NCI-H2107 (cell line): ENCODE measurements around the gene TAF8.

Source experiments
- DNase-seq: peaks from one replicate; lab custom pipeline; 2025; lab: John Stamatoyannopoulos, UW

TAF8 gene

DNA sequence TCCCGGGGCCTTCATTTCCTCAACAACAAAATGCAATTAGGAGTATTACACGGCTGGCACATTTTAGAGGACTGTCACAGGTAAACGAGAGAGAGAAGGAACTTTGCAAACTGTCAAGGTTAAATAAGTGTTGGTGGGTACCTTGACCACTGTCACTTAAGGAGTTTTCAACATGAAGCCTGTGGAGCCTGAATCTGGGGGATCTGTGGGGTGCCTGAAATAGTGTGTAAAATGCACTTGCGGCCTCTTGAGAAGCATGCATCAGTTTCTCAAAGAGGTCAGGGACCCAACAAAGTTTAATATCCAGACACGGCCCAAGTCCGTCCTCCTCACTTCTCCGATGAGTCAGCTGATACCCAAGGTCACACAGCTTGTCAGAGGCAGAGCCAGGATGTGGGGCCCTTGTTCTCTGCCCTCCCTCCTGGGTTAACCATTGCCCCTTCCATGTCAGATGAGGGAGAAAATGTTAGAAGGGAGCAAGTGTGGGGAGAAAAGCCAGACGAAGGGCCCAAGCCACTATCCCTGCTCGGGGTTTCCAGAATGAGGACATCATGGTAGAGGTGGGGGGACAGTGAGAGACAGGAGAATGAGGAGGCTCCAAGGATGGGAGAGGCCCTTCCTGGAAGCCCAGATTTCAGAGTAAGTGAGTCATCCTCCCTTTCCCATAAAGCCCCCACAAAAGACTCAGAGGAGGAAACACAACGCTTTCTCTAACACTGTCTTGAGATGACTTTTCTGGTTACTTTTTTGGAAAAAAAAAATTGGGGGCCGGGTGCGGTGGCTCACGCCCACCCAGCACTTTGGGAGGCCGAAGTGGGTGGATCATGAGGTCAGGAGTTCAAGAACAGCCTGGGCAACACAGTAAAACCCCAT, 49.9 kb downstream of the TAF8 start:
- DNase-seq = no peak

DNA sequence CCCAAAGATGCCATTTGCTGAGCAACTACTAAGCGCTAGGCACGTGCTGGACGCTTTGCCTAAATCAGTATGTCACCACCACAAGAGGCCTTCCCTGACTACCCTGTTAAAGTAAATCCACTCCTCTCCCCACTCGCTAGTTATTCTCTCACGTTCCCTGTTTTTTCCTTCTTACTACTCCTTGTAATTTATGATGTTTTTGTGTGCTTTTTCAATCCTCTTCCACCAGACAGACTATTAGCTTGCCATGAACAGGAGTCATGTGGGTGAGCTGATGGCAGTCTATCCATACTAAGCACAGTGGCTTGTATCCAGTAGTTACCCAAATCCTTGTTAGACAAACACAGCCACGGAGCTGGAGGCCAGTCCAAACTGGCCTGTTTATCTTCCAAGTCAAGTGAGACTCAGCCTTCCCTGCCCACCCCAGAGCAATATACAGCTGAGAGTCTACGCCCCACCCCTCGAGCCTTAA, 50.9 kb downstream of the TAF8 start:
- no peak for DNase-seq

DNA sequence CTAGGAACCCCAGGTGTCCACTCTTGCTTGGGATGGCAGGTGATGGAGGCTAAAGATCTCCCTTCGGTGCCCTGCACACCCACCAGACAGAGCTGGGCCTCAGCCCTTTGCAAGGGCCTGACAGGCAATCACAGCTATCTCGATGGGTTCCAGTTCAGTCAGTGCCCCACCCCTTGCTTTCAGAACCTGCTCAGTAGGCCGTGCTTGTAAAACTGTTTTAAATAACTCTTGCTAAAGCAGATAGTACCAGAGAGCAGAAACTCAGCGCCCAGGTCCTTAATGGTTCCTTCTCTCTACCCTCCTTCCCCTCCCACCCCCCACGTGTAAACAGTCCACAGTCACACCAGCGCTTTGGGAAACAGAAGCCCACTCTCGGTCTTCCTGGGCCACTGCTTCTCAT, 52.9 kb downstream of the TAF8 start:
- no peak for DNase-seq

DNA sequence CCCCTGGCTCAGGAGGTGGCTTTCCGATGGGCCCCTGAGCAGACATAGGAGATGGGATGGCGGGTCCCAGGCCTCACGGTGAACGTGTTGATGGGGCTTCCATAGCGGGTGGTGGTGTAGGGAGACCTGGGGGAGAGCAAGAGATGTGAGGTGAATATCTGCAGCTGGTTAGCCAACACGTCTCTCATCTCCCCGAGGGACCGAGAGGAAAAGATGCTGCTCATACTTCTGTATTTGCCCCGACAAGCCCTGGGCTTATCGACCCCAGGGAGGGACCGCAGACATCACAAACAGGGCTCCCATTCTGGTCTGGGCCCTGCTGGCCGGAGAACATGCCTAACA, 53.4 kb downstream of the TAF8 start:
- no peak for DNase-seq

DNA sequence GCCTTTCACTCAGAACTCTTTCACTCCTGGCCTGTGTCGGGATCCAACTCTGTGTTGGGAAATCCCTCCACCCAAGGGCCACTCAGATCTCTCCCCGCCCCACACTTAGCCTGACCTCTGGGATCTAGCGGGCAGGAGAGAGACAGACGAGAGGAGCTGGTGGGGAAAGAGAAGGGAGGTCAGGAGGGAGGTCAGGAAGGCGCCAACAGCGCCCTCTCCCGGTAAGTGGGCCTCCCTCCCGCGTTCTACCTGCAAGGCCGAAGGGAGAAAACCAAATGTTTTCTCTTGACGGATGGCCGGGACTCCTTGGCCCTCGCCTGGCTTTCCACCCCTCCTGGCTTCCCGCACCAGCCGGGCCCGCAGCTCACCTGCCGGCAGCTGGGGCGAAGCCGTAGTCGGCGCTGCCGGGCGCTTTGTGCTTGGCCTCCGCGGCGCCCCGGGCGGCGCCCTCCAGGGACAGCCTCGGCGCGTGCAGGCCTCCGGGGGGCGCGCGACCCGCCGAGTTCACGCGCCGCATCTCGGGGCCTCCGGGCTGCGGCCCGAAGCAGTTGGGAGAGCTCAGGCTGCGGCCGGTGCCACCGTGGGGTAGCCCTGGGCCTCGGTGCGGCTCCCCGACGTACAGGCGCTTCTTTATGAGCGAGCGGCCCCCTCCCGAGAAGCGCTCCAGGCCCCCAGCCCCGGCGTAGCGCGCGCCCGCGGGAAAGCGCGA, 53.9 kb downstream of the TAF8 start:
- DNase-seq = no peak

DNA sequence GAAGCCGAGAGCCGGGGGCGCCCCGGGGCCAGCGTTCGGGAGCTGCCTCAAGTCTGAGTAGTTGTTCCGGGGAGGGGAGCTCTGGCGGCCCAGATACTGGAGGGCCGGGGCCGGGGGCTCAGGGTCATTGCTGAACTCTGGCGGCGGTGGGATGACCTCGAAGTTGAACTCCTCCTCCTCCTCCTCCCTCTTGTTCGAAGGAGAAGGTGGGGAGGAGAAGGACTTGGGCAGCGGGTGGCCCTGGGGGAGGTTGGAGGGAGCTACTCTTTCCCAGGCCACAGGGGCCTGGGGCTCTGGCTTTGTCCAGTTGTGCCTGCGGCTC, 54.4 kb downstream of the TAF8 start:
- no peak for DNase-seq

DNA sequence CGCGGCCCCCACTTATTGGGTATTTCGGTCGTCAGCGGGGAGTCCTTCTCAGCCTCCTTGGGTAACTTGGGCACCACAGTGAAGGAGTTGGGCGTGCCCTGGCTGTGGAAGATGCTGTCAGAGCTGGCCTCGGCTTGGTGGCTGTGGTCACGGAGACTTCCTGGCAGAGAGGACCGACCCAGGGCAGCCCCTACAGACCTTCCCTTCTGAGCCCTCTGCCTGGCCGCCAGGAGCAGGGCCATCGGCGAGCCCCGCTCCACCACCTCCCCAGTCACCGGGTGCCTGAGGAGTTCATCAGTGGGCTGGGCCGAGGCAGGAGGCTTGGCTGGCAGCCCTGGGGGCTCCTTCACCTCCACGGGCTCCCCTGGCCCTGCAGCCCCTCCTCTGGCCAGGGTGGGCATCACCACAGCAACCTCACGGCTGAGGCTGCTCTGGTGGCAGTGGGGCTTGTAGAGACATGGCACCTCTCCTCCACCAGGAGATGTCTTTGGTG, 54.9 kb downstream of the TAF8 start:
- no peak for DNase-seq

DNA sequence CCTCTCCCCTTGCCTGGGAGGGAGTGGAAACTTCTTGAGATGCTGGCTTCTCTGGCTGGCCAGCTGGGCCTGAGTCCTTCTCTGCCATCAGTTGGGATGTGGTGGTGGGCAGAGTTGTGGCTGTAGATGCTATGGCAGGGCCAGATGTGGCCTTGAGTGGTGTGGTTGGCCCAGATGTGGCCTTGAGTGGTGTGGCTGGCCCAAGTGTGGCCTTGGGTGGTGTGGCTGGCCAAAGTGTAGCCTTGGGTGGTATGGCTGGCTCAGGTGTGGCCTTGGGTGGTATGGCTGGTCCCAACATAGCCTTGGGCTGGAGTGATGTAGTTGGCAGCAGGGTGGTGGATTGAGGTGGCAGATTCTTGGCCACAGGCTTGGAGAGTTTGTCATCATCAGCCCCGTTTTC, 55.4 kb downstream of the TAF8 start:
- DNase-seq = no peak

DNA sequence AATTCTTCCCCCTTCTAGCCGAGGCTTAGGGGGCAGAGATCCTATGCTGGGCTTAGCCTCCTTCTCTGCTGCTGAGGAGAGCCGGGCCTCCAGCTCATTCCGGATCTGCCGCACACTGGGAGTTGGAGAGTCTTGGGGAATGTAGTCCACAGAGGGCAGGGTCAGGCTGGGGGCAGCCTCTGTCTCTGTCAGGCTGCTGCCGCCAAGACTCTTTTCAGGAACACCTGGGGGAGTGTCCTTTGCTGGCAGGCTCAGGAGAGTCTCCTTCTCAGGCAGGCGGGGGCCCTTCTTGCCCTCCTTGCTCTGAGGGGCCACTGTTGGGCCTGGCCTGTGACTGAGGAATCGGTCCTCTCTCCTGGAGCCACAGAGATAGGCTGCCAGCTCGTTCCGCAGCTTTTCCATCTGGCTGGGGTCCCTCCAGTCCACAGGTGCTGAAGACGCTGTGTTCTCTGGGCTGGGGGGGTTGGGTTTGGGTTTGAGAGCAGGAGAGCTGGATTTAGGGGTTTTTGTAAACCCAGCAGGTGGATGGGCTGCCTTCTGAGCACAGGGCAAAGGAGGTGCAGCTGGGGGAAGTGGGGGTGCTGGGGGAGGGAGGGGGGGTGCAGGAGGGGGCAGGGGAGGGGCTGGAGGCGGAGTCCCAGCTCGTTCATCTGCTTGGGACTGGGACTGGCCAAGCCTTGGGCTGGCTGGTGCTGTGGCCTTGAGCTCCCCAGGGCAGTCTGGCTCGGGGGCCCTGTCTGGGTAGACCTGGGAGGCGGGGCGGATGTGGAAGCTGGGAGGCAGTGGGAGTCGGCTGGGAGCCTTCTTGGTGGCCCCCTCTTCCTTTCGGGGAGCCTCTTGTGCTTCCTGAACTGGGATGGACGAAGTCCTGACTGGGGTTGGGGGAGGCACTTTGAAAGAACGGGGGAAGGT, 56.0 kb downstream of the TAF8 start:
- no peak for DNase-seq

DNA sequence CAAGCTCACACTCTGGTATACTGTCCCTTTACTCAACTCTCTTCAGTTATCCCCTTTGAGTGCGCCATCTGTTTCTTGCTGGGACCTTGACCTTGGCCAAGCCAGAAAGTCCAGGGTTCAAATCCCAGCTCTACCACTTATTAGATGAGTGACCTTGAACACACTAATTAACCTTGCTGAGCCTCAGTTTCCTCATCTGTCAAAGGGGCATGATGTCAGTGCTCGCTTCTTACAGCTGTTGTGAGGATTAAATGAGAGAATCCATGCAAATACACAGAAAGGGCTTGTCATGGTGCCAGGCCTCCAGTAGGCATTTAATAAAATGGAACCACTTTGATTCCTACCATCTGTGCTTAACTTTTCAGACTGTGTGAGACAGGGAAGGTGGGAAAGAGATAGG, 57.7 kb downstream of the TAF8 start:
- DNase-seq = no peak

DNA sequence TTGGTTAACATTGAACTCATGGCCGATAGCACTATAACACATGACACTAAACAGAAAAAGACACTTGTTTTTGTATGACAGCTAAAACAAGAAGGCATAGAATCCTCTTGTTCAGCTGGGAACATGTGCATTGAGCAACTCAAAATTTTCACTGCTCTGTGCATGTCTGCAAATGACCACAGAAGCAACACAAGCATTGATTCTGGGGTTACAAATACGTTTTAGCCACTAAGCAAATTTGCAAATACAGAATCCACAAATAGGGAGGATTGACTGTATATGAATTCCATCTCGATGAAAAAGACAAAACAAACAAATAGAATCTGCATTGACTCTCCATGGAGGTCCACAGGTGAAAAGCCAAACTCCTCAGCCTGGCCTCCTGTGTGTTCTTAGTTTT, 60.4 kb downstream of the TAF8 start:
- no peak for DNase-seq

DNA sequence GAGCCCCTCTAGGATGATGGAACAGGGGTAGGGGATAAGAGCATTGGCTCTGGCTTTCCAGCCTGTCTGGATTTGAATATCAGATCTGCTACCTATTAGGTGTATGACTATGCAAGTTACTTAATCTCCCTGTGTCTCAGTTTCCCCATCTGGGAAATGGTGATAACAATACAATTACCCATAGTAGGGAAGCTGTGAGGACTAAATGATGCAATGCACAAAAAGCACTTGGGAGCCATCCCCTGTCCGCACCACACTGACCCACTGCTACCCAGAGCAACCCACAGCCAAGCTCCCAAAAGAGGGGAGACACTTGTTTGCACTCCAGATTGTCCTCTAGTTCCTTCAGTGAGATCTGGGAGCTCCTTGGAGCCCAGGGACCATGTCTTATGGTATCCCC, 62.0 kb downstream of the TAF8 start:
- DNase-seq = no peak

DNA sequence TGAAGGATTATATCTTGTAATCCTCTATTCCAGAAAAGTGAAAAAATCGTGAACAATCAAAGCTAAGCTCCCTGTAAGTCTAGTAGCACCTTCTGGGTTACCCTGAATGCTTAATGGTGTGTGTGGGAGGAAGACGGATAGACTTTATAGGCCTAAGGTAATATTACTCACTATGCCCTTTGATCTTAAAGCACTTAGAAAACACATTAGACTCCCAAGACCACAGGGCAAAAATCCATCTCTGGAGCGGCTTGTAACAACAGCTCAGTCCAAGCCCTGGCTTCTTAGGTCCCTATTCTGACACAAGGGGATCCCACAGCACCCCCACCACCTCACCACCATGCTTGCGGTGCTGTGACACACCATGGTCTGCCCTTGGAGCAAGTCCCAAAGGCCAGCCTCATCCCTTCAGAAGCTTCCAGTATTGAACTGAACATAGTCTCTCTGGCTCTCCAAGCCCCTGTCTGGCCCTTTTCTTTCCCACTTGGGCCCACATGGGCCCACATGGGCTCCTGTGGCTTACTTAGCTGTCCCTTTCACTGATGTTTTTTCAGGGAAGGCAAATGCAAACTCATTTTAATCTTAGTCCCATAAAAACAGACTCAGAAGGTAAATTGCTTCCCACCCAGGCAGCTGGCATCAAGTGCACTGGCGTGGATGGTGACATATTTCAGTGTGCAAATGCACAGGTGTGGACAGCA, 63.8 kb downstream of the TAF8 start:
- DNase-seq = no peak

DNA sequence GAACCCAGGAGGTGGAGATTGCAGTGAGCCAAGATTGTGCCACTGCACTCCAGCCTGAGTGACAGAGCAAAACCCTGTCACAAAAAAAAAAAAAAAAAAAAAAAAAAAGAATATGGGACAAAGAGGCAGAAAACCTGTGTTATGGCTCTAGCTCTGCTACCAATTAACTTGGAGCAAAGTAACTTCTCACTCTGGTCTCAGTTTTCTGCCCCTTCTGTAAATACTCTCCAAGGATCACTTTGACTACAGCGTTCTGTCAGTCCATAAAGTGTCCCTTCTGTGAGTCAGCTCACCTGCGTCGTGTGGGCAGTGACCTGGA, 67.5 kb downstream of the TAF8 start:
- DNase-seq = no peak

DNA sequence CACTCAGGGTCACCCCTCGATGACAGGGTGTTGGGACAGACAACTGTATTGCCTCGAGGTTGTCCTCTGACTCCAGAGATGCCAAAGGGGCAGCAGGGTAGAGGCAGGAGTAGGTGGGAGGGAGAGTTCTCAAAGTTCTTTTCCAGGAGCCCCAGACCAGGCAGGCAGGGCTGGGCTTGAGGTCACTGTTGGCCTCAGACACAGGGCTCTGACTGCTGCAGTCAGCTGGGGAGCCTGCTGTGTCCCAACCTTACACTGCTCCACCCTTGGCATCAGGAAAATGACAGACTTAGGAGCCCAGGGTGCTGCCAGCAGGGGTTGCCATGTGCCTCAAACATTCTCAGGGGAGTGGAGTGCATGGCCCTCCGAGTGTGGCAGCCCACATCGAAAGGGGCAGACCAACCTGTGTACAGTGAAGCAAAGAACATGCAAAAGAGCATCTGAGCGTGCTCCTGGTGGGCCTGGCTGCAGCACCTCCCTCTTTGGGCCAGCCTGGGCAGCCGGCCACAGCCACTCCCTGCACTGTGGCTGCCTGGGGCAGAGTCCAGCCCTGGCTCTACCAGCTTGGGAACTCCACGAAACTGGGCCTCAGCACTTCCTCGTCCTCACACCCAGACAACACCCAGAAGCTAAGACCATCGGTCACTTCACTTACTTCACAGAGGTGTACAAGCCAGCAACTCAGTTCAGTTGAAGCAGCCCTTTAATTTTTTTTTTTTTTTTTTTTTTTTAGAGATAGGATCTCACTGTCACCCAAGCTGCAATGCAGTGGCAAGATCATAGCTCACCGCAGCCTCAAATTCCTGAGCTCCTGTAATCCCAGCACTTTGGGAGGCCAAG, 68.1 kb downstream of the TAF8 start:
- no peak for DNase-seq

DNA sequence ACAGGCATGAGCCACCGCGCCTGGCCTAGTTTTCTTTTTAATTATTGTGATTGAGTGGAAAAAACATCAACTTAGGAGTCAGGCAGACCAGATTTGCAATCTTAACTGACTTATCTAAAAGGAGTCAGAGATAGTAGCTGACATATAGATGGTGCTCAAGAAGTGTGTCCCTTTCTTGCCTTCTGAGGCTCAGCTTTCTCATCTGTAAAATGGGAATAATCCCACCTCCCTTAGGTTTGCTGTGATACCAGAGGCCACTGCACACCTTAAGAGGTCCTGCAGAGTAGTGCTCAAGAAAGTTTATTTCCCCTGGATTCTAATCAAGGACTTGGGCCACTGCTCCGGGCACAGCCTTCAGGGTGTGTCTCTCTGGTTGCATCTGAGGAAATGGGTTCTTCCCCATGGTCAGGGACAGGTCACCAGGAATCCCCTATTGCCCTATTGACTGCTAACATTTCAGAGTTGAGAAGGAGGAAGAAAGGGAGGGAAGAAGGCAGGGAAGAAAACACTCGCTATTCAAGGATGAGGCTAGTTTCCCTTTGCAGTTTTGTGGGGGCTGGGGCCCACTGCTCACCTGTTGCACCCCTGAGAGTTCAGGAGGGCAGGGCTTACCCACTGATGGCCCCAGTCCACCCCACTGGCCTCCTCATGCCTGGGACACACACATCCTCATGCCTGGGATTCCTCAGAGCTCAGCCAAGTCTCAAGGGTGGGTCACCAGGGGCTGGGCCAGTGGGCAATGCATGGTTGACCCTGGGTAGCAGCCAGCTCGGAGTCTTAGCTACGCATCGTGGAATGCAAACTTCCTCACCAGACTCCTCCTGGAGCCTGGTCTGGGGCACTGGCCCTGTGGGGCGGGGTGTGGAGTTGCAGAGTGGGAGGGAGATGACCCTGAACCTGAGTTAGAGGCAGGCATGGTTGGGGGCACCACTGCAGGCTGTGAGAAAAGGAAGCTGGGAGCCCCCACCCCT, 70.9 kb downstream of the TAF8 start:
- no peak for DNase-seq

DNA sequence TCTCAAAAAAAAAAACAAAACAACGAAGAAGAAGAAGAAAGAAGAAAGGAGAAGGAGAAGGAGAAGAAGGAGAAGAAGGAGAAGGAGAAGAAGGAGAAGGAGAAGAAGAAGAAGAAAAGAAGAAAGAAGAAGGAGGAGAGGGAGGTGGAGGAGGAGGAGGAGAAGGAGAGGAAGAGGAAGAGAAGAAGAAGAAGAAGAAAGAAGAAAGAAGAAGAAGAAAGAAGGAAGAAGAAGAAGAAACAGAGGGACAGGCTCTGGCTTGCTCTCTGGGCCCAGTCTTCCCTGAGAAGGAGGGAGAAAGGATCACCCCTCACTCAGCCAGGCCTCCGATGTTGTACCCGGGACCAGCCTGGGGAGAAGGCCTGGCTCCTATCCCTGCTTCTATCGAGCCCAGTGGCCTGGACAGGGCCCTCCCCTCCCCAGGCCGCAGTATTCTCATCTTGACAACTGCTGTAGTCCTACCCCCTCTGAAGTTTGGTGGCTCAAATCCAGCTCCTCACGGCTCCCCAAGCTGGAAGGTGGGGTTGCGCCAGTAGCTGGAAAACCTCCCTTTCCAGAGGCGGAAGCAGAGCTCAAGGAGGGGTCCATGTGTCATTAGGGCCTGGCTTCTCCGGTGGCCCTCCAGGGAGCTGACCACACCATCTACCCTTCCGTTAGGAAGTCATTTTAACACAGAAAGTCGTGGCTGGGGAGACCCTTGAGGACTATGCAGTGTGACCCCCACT, 73.2 kb downstream of the TAF8 start:
- DNase-seq = no peak

DNA sequence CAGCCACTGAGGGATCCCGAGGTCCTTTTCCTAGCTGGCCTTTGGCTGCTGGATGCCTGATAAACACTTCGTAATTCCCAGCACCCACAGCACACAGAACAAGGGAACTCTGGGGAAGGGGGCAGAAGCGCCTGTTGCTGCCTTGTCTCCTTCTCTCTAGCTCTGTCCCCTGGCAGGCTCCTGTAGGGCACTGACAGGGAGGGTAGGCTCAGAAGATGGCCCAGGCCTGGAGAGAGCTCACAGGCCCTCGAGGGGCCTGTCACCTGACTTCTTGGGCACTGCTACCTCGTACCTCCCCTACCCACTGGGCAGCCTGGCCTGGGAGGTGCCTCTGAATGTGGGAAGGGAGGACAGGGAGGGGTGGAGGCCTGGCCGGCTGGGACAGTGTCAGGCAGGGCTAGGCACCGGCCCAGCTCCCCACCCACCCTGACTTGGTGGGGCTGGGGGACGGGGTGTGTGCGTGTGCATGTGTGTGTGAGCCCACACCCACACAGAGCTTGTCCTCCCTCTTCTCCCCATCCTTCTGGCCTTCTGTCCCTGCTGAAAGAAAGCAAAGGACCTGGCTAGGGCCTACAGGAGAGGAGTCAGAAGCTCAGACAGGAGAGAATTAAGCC, 74.0 kb downstream of the TAF8 start:
- no peak for DNase-seq

DNA sequence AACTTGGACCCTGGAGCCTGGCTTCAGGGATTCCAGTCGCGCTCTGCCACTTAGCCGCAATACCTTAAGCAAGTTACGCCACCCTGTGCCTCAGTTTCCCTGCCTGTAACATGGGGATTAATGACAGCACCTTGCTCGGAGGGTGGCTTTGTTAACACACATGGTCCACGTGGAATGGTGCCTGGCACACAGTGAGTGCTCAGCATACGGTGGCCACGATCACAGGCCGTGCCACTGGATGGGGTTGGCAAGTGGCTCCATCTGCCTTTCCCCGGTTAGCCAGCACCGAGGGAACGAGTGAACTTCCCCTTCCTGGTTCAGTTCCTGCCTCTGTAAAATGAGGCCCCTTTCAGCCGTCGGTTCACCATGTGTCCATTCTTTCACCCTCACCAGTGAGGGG, 74.9 kb downstream of the TAF8 start:
- DNase-seq = no peak
